ENCODE measurements around the gene TEX264.

- TF ChIP-seq EP300 (IDR thresholded peaks at IDR 0.05; ENCODE audit: borderline replicate concordance) = no peak
- TF ChIP-seq YY1 (IDR thresholded peaks at IDR 0.05; ENCODE audit: low read depth) = no peak
- TF ChIP-seq MAX (IDR thresholded peaks at IDR 0.05) = no peak
- no peak for TF ChIP-seq RAD21 (IDR thresholded peaks at IDR 0.05; ENCODE audit: low read depth)
- TF ChIP-seq FOXM1 (IDR thresholded peaks at IDR 0.05; ENCODE audit: borderline replicate concordance, low read depth) = no peak
- TF ChIP-seq REST (IDR thresholded peaks at IDR 0.05; ENCODE audit: low read depth) = no peak
- no peak for TF ChIP-seq TAF1 (IDR thresholded peaks at IDR 0.05; ENCODE audit: low read depth)
- TF ChIP-seq CEBPB (IDR thresholded peaks at IDR 0.05) = no peak
Measured at GRCh38 chr3:51691949-51692348, 20.9 kb downstream of the TEX264 start.

Measured in Ishikawa (cell line).